ENCODE data around the gene ACER2.

The ACER2 gene

DNA sequence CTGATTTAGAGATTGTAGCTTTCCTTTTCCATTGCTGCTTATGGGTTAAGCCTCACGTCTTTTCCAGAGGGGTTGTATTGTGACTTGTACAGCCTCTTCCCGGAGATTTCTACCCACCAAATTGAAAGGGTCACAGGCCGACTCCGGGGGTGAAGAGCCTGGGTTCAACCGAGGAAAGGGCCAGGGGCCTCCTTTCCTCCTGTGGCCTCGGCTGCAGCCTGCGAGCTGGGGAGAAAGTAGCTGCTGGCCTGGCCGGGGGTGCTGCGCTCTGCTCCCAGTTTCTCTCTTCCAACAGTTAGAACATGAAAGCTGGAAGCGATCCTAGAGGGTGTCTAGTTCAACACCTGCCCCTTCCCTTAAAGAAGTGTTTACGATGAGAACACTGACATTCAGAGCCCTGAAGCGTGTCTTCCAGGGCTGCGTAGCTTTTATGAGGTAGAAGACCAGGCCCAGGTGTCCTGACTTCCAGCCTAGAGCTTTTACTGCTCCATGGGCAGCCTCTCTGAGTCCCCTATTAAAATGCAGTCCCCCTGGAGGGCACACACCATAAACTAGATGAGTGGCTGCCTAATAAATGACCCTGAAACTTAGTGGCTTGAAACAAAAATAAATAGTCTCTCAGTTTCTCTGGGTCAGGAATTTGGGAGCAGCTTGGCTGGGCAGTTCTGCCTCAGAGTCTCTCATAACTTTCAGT lies 56.9 kb downstream of the ACER2 start:
- DNase-seq (ENCODE audit: low spot score), result no peak
- TF ChIP-seq, protein P1, sequence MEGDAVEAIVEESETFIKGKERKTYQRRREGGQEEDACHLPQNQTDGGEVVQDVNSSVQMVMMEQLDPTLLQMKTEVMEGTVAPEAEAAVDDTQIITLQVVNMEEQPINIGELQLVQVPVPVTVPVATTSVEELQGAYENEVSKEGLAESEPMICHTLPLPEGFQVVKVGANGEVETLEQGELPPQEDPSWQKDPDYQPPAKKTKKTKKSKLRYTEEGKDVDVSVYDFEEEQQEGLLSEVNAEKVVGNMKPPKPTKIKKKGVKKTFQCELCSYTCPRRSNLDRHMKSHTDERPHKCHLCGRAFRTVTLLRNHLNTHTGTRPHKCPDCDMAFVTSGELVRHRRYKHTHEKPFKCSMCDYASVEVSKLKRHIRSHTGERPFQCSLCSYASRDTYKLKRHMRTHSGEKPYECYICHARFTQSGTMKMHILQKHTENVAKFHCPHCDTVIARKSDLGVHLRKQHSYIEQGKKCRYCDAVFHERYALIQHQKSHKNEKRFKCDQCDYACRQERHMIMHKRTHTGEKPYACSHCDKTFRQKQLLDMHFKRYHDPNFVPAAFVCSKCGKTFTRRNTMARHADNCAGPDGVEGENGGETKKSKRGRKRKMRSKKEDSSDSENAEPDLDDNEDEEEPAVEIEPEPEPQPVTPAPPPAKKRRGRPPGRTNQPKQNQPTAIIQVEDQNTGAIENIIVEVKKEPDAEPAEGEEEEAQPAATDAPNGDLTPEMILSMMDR (IDR thresholded peaks at IDR 0.05; ENCODE audit: extremely low read depth, missing control alignments), result no peak

DNA sequence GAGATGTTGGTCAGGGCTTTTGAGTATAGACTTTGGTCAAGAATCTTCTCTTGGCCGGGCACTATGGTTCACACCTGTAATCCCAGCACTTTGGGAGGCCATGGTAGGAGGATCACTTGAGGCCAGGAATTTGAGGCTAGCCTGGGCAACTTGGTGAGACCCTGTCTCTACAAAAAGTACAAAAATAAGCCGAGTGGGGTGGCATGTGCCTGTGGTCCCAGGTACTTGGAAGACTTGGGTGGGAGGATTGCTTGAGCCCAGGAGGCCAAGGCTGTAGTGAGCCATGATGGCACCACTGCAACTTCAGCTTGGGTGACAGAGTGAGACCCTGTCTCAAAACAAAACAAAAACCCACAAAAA lies 57.5 kb downstream of the ACER2 start:
- DNase-seq (ENCODE audit: low spot score), result no peak
- TF ChIP-seq, protein P1 (IDR thresholded peaks at IDR 0.05; ENCODE audit: extremely low read depth, missing control alignments), result no peak

DNA sequence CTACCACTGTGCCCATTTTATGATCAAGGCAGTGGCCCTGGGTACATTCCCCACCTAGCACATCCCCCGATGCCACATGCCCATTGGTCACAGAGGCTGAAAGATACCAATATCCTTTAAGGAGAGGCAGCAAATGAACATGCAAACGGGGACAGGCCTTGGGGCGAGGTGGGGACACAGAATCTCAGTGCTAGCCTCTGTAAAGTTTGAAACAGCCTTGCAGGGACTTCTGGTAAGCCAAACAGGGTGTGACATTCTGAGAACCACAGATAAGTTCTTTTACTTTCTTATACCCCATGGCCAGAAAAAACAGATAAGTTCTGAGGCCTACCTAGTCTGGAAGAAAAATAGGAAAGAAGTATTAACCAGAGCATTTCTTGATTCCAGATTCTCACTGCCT lies 60.5 kb downstream of the ACER2 start:
- TF ChIP-seq, protein P1 (IDR thresholded peaks at IDR 0.05; ENCODE audit: extremely low read depth, missing control alignments), result no peak
- DNase-seq (ENCODE audit: low spot score), result no peak

DNA sequence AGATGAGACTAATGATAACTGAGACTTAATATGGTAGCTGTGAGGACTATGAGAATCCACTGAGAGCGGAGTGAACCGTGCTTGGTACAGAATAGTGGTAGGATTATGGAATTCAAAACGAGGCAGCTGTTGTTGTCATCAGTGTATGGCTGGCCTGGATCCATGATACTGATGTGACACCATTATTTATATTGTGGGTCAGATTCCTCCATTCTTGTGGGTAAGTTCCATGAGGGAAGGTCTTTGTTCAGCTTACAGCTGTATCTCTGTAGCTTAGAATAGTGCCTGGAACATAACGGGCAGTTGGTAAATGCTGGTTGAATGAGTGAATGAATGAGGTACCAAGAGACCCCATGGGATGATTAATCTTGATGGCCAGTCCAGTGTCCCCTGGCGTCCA lies 61.8 kb downstream of the ACER2 start:
- TF ChIP-seq, protein P1 (IDR thresholded peaks at IDR 0.05; ENCODE audit: extremely low read depth, missing control alignments), result no peak
- DNase-seq (ENCODE audit: low spot score), result no peak

DNA sequence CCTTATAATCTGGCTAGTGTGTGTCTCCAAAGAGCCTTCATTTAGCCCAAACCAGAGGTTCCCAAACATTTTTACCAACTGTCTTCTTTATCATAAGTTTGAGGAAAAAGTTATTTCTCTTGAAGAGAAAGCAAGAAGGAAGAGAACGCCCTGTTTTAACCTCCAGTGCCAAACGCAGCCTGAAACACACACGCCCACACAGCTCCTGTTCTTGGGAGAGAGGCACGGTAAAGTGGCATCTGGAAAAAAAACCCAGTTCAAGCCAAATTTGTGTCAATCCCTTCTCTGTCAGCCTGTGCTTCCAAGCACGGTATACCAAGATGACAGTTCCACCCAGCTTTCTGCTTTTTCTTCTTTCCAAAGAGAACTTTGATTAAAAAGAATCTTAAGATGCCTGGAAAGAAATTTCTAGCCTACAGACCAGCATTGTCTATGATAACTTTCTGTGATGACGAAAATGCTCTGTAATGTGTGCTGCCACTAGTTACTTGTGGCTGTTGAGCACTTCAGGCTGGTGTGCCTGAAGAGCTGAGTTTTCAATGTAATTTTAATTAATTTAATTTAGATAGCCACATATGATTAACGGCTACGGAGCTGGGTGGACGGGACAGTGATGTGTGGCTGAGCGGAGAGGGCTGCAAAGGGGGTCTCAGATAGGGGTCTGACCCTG lies 62.3 kb downstream of the ACER2 start:
- TF ChIP-seq, protein P1 (IDR thresholded peaks at IDR 0.05; ENCODE audit: extremely low read depth, missing control alignments), result no peak
- DNase-seq (ENCODE audit: low spot score), result no peak

DNA sequence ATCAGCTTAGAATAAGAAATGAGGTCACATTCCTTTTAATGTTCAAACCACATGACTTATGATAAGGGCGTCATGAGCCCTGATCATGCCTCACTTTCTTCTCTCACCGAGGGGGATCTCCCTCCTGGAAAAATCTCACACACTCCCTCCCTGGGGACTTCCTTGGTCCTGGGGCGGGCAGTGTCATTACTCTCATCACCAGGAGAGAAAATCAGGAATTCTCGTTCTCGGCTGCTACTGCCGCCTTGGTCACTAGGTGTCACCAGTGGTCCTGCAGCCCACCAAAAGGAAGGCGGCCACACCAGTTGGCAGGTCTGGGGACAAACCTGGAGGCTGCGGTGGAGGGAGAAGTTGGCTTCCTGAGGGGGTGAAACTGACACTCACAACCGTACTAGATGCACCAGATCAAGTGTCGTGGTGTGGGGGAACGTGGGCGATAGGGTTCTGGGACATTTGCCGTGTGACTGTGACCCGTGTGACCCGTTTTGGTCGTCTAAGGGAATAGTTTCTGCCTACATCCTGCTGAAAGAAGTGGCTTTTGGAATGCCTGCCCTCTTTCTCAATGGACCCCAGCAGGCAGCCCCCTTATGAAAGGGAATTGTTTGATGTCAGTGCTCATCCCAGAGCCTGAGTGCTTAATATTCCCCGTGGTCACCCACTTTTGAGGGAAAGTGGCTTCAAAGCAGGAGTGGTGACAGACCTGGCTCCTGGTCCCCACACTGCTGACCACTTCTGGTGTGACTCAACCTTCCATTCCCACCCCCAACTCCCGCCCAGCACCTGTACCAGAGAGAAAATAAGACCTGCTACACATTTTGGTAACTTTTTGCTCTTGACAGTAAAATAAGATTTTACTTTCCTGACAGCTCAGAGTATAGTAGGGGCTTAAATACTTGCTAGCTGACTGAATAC lies 63.2 kb downstream of the ACER2 start:
- TF ChIP-seq, protein P1 (IDR thresholded peaks at IDR 0.05; ENCODE audit: extremely low read depth, missing control alignments), result peak; percentile 91
- peak; percentile 73 for DNase-seq (ENCODE audit: low spot score)

DNA sequence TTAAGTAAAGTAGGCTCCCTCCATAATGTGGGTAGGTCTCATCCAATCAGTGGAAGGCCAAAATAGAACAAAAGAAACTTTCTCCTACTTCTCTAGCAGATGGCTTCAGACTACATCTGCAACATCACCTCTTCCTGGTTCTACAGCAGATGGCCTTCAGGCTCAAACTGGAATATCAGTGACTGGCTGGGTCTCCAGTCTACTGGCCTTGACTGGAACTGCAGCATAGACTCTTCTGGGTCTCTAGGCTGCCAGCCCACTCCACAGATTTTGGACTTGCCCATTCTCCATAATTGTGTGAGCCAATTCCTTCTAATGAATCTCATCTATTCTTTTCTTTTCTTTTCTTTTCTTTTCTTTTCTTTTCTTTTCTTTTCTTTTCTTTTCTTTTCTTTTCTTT lies 64.8 kb downstream of the ACER2 start:
- no peak for DNase-seq (ENCODE audit: low spot score)
- TF ChIP-seq, protein P1 (IDR thresholded peaks at IDR 0.05; ENCODE audit: extremely low read depth, missing control alignments), result no peak

All from GM20000 (cell line).